ENCODE measurements around the gene PHIP.

The PHIP gene

DNA sequence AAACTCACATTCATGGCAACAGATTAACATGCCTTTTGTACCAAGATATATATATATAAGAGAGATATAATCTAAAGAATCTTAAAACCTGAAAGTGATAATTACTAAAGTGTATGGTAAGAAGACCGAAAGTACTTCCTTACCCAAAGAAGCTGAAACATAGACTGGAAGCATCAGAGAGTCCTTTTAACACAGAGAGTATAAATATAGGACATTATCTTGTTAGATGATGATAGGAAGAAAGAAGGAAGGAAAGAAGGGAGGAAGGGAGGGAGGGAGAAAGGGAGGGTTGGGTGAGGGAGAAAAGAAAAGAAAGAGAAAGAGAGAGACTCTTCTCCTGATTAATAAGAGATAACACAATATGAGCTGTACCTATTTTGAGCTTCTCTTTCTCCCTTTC is 68.2 kb downstream of the PHIP start:
- TF ChIP-seq, protein P1, sequence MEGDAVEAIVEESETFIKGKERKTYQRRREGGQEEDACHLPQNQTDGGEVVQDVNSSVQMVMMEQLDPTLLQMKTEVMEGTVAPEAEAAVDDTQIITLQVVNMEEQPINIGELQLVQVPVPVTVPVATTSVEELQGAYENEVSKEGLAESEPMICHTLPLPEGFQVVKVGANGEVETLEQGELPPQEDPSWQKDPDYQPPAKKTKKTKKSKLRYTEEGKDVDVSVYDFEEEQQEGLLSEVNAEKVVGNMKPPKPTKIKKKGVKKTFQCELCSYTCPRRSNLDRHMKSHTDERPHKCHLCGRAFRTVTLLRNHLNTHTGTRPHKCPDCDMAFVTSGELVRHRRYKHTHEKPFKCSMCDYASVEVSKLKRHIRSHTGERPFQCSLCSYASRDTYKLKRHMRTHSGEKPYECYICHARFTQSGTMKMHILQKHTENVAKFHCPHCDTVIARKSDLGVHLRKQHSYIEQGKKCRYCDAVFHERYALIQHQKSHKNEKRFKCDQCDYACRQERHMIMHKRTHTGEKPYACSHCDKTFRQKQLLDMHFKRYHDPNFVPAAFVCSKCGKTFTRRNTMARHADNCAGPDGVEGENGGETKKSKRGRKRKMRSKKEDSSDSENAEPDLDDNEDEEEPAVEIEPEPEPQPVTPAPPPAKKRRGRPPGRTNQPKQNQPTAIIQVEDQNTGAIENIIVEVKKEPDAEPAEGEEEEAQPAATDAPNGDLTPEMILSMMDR (IDR thresholded peaks at IDR 0.05; ENCODE audit: low read depth, low read length): no peak
- in situ Hi-C loops (cut with HindIII; ENCODE audit: low sequenced_read_pairs): no loop called here
- DNase-seq (ENCODE audit: low read depth, low spot score): no peak
- no peak overlapping the region for H3K4me3 ChIP-seq (ENCODE audit: low read depth, low read length)

DNA sequence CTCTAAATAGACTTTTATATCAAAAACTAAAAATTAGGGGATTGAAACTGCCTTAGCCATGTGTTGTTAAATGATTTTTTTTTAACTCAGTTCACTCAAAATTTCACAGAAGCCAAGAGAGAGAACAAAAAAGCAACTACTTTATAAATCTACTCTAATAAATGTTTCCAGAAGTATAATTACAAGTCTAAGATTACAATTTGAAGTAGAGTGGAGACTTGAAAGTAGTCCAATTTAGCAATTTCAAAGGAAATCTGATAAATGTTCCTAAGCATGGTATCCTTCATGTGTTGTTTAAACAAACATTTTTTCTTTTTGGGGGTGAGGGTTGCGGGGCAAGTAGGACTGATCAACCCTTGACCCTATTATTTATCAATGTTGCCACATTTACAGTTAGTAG is 72.6 kb downstream of the PHIP start:
- TF ChIP-seq, protein P1 (IDR thresholded peaks at IDR 0.05; ENCODE audit: low read depth, low read length): no peak
- in situ Hi-C loops (cut with HindIII; ENCODE audit: low sequenced_read_pairs): no loop called here
- peak; percentile 7 for DNase-seq (ENCODE audit: low read depth, low spot score)

DNA sequence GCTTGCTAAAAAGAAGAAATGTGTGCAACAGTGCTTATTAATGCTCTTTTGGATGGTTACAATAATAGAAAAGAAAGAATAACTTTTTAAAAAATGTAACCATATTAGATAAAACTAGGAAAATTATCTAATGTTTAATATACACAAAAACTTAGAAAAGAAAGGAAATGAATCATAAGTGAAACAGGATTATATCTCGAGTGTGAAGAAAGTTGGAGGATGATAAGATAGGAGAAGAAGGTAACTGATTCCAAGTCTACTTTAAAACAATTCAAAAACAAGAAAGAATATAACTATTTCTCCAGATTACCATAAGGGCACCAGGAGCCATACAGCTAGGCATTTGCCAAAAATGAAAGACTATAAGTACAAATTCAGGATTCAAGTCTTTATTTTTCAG is 73.0 kb downstream of the PHIP start:
- H3K4me3 ChIP-seq (ENCODE audit: low read depth, low read length): no peak overlapping the region
- TF ChIP-seq, protein P1 (IDR thresholded peaks at IDR 0.05; ENCODE audit: low read depth, low read length): no peak
- no peak for DNase-seq (ENCODE audit: low read depth, low spot score)
- in situ Hi-C loops (cut with HindIII; ENCODE audit: low sequenced_read_pairs): no loop called here

More for the DNA sequence above, 72.6 kb downstream of the PHIP start:
- H3K4me3 ChIP-seq (ENCODE audit: low read depth, low read length): no peak overlapping the region

- in situ Hi-C loops (cut with HindIII; ENCODE audit: low sequenced_read_pairs): no loop called here
- H3K4me3 ChIP-seq (ENCODE audit: low read depth, low read length): no peak overlapping the region
- TF ChIP-seq, protein P1 (IDR thresholded peaks at IDR 0.05; ENCODE audit: low read depth, low read length): no peak
- no peak for DNase-seq (ENCODE audit: low read depth, low spot score)
Observed at GRCh38 chr6:79004239-79004638, 73.8 kb downstream of the PHIP start.

- no peak overlapping the region for H3K4me3 ChIP-seq (ENCODE audit: low read depth, low read length)
- TF ChIP-seq, protein P1 (IDR thresholded peaks at IDR 0.05; ENCODE audit: low read depth, low read length): no peak
- no peak for DNase-seq (ENCODE audit: low read depth, low spot score)
- in situ Hi-C loops (cut with HindIII; ENCODE audit: low sequenced_read_pairs): no loop called here
Observed at GRCh38 chr6:79001415-79001814, 76.6 kb downstream of the PHIP start.

DNA sequence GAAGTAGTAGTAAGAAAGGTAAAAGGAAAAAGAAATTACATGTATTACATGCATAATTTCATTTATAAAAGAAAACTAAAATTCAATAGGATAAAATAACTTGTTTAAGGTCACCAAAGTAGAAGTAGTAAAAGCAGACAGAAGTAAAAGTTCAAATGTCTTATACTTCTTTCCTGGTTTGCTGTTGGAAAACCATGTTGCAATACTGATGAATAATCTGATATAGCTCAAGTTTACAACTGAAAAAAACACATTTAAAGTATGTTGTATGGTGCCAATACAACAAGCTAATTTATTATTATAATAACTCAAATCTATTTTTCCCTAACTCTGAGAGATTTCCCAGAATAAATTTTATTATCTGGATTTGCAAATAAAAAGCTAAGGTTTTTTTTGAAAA is 78.3 kb downstream of the PHIP start:
- DNase-seq (ENCODE audit: low read depth, low spot score): no peak
- TF ChIP-seq, protein P1 (IDR thresholded peaks at IDR 0.05; ENCODE audit: low read depth, low read length): no peak
- H3K4me3 ChIP-seq (ENCODE audit: low read depth, low read length): no peak overlapping the region
- in situ Hi-C loops (cut with HindIII; ENCODE audit: low sequenced_read_pairs): no loop called here

- in situ Hi-C loops (cut with HindIII; ENCODE audit: low sequenced_read_pairs): no loop called here
- TF ChIP-seq, protein P1 (IDR thresholded peaks at IDR 0.05; ENCODE audit: low read depth, low read length): no peak
- H3K4me3 ChIP-seq (ENCODE audit: low read depth, low read length): no peak overlapping the region
- peak; percentile 17 for DNase-seq (ENCODE audit: low read depth, low spot score)
Observed at GRCh38 chr6:78995946-78996345, 82.1 kb downstream of the PHIP start.

Data from astrocyte of the spinal cord (primary cell).